Gastrocnemius medialis (tissue), 4 donors: Measurements from ENCODE around the gene TERB1. TPM values are rescaled to one million over a fixed set of nuclear protein-coding genes. Genes with fewer than 3 reads are reported as not detected.

ENCODE experiments used
- ATAC-seq, 2 donors: fragments of 150-250 bp; one replicate each; pipeline ENCODE4 v1.9.1; 2016
- DNase-seq, 2 donors: peaks; one replicate each; pipeline ENCODE4 v3.0.0-alpha.2; 2019
- H3K27ac ChIP-seq, 4 donors: fragments of 200-600 bp; sonication (generic); 1 replicate in 1 of 4; 2 replicates in 3 of 4; pipeline ENCODE4 v1.5.1; 2016 to 2018; ENCODE audit warnings: mild to moderate bottlenecking in 2 of 4, moderate library complexity in 1 of 4
- H3K27me3 ChIP-seq, 3 donors: fragments of 200-600 bp; sonication (generic) in 2 of 3; 1 replicate in 1 of 3; 2 replicates in 2 of 3; pipeline versions ENCODE4 v1.5.1 to v1.6.0; 2016 to 2019; ENCODE audit warnings: mild to moderate bottlenecking in 1 of 3, moderate library complexity in 1 of 3
- H3K36me3 ChIP-seq, 2 donors: fragments of 200-600 bp; sonication (generic) in 1 of 2; one replicate each; pipeline ENCODE4 v1.5.1; 2017 to 2018
- H3K4me1 ChIP-seq, 2 donors: fragments of 200-600 bp; sonication (generic) in 1 of 2; one replicate each; pipeline ENCODE4 v1.5.1; 2016 to 2017; ENCODE audit warnings: mild to moderate bottlenecking in 2 of 2
- H3K4me3 ChIP-seq, 4 donors: fragments of 200-600 bp; sonication (generic) in 3 of 4; 1 replicate in 1 of 4; 2 replicates in 3 of 4; pipeline ENCODE4 v1.5.1; 2016 to 2019; ENCODE audit warnings: mild to moderate bottlenecking in 2 of 4
- H3K9me3 ChIP-seq, 3 donors: fragments of 200-600 bp; sonication (generic) in 2 of 3; 1 replicate in 1 of 3; 2 replicates in 2 of 3; pipeline ENCODE4 v1.5.1; 2016 to 2019
- CTCF ChIP-seq, 5 experiments: fragments of 450-650 bp in 3 of 5; fragments of 200-600 bp in 2 of 5; sonication (generic) in 2 of 5; IDR thresholded peaks in 4 of 5; conservative IDR thresholded peaks in 1 of 5; 1 replicate in 4 of 5; 2 replicates in 1 of 5; pipeline ENCODE4 v1.5.1; 2016 to 2019; ENCODE audit warnings: antibody characterized with exemption in 5 of 5, mild to moderate bottlenecking in 3 of 5, moderate library complexity in 3 of 5
- POLR2A ChIP-seq, 2 donors: fragments of 450-650 bp; IDR thresholded peaks; one replicate each; pipeline ENCODE4 v1.6.1; 2017; ENCODE audit warnings: antibody characterized with exemption in 2 of 2, mild to moderate bottlenecking in 2 of 2, moderate library complexity in 2 of 2
- in situ Hi-C, 4 donors: fragments of 200-750 bp; cut with MboI; loops; one replicate each; pipeline versions ENCODE4 v1.15.0 to v1.8.0; 2017; ENCODE audit warnings: low sequenced_read_pairs in 4 of 4
- intact Hi-C: fragments of 100-400 bp; cut with DNase I; formaldehyde crosslinking; loops from one replicate; pipeline ENCODE4 v1.15.1; 2023; ENCODE audit warnings: low total_unique reads
- total RNA-seq, 4 donors: library from RNA; depleted of rRNA; stranded (reverse); fragments of >200 nt; gene quantifications; one replicate each; pipeline versions ENCODE4 v1.1.0 to v1.2.3, GENCODE V29; 2016

TERB1 gene
- total RNA-seq, 4 donors from 2014 or later = not detected

GRCh38 chr16:66735891-66736290 lies 65.5 kb downstream of the TERB1 start:
- H3K9me3 ChIP-seq = no peaks in the 10 kb centered on the region
- H3K4me1 ChIP-seq = peaks cover 20 to 21% of the 10 kb centered on the region in 2 donors
- in situ Hi-C loops = no loop called here
- TF ChIP-seq CTCF (IDR thresholded peaks at IDR 0.05 in 4 of 5, conservative IDR thresholded peaks at IDR 0.05 in 1 of 5) (no peak), POLR2A (IDR thresholded peaks at IDR 0.05) (no peak)
- DNase-seq = no peak
- no peak overlapping the region for H3K27ac ChIP-seq
- intact Hi-C loops = no loop called here
- peaks cover 11 to 73% of the 10 kb centered on the region in 2 donors for H3K36me3 ChIP-seq
- ATAC-seq = no peak
- no peaks in the 10 kb centered on the region for H3K27me3 ChIP-seq
- H3K4me3 ChIP-seq = no peak overlapping the region

- H3K27ac ChIP-seq = no peak overlapping the region
- DNase-seq (no peak), ATAC-seq (no peak)
- peaks cover 7% of the 10 kb centered on the region in 2 donors for H3K4me1 ChIP-seq
- no peaks in the 10 kb centered on the region for H3K27me3 ChIP-seq
- no peak overlapping the region for H3K4me3 ChIP-seq
- H3K36me3 ChIP-seq = peaks cover 11 to 88% of the 10 kb centered on the region in 2 donors
- intact Hi-C loops (no loop called here), in situ Hi-C loops (loop anchor here in 1 of 4 donors (5.0 kb wide), 1 partner anchor 136 kb away; no protein-coding TSS in a partner anchor)
- TF ChIP-seq CTCF (IDR thresholded peaks at IDR 0.05 in 4 of 5, conservative IDR thresholded peaks at IDR 0.05 in 1 of 5) (no peak), POLR2A (IDR thresholded peaks at IDR 0.05) (no peak)
- H3K9me3 ChIP-seq = no peaks in the 10 kb centered on the region
Observed at GRCh38 chr16:66731101-66731500, 70.3 kb downstream of the TERB1 start.

- no peak overlapping the region for H3K4me3 ChIP-seq
- in situ Hi-C loops (no loop called here), intact Hi-C loops (loop anchor here (1.0 to 2.0 kb wide), 2 partner anchors 22 to 138 kb away; partner anchors contain the start of gene DYNC1LI2)
- no peaks in the 10 kb centered on the region for H3K9me3 ChIP-seq
- ATAC-seq = no peak
- H3K27ac ChIP-seq = no peak overlapping the region
- no peak for TF ChIP-seq POLR2A (IDR thresholded peaks at IDR 0.05)
- no peak for TF ChIP-seq CTCF (IDR thresholded peaks at IDR 0.05 in 4 of 5, conservative IDR thresholded peaks at IDR 0.05 in 1 of 5)
- peaks cover 3 to 91% of the 10 kb centered on the region in 2 donors for H3K36me3 ChIP-seq
- peaks cover 7% of the 10 kb centered on the region in 2 donors for H3K4me1 ChIP-seq
- no peak for DNase-seq
- H3K27me3 ChIP-seq = no peaks in the 10 kb centered on the region
Observed at GRCh38 chr16:66728804-66729203, 72.6 kb downstream of the TERB1 start.

- H3K9me3 ChIP-seq = no peaks in the 10 kb centered on the region
- peaks cover 3 to 91% of the 10 kb centered on the region in 2 donors for H3K36me3 ChIP-seq
- intact Hi-C loops = loop anchor here (1.0 to 2.0 kb wide), 2 partner anchors 23 to 139 kb away; partner anchors contain the start of gene DYNC1LI2
- peaks cover 7% of the 10 kb centered on the region in 2 donors for H3K4me1 ChIP-seq
- no peak overlapping the region for H3K4me3 ChIP-seq
- H3K27ac ChIP-seq = no peak overlapping the region
- peak in 1 of 2 donors; percentile 25 for DNase-seq
- no peak for TF ChIP-seq POLR2A (IDR thresholded peaks at IDR 0.05)
- TF ChIP-seq CTCF (IDR thresholded peaks at IDR 0.05 in 4 of 5, conservative IDR thresholded peaks at IDR 0.05 in 1 of 5) = peak; percentile 60 to 73 (median 65)
- peak; percentile 85 to 92 for ATAC-seq
- in situ Hi-C loops = no loop called here
- H3K27me3 ChIP-seq = no peaks in the 10 kb centered on the region
Observed at GRCh38 chr16:66728117-66728787, 73.1 kb downstream of the TERB1 start.
